ENCODE data around the gene SOX18.

- TF ChIP-seq POLR2A (IDR thresholded peaks at IDR 0.05): no peak
- TF ChIP-seq CTCF (IDR thresholded peaks at IDR 0.05): no peak
Observed at GRCh38 chr20:64080013-64080812, 30.8 kb upstream of the SOX18 start, which contains the start of gene OPRL1.

Data from lower leg skin (tissue), 3 donors.